ENCODE measurements around the gene SSU72.
"Not testable (repeated sequence)": the region's sequence is repeated elsewhere in the genome, so short reads cannot be mapped to it uniquely, and the experiment has no call there.

Gene SSU72

GRCh38 chr1:1558591-1558990 is 16.1 kb downstream of the SSU72 start:
- DNase-seq (ENCODE audit: low spot score) = no peak

- DNase-seq (ENCODE audit: low spot score) = not testable (repeated sequence)
Observed at GRCh38 chr1:1557688-1558087, 17.0 kb downstream of the SSU72 start.

GRCh38 chr1:1556961-1557360 is 17.7 kb downstream of the SSU72 start:
- DNase-seq (ENCODE audit: low spot score) = not testable (repeated sequence)

- DNase-seq (ENCODE audit: low spot score) = no peak
Observed at GRCh38 chr1:1556505-1556904, 18.2 kb downstream of the SSU72 start.

DNA sequence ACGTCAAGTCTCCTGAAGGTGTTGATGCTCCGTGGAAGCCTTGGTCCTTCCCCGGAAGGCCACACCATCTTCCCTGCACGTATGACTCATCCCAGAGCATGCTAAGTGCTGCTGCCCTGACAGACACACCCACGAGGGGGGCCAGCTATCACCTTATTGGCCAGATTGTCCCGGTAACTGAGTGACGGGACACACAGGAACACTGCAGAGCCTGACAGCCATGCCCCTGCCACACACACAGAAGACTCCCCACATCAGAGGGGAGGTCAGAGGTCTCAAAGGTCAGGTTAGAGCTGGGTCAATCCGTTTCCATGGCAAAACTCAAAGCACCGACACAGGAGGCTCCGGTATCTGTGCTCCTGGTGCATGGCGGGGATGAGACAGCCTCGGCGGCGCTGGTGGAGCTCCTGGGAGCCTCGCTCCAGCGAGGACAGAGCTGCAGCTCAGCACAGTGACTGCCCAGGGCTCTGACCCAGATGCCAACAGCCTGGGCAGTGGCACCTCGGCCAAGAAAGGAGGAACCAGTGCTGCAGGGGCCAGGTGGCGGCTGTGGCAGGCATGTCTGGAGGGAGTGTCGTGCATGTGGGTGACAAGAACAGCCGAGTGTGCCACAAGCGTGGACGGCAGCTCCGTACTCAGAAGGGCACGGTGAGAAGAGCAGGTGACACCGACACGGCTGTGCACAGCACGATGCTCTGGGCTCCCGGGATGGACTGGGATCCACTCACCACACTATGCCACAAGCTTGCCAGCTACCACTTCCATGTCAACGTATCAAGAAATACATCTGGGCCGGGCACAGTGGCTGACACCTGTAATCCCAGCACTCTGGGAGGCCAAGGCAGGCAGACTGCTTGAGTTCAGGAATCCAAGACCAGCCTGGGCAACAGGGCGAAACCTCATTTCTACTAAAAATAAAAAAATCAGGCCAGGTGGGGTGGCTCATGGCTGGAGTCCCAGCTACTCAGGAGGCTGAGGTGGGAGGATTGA is 19.4 kb downstream of the SSU72 start:
- DNase-seq (ENCODE audit: low spot score) = no peak

GRCh38 chr1:1554550-1554925 is 20.1 kb downstream of the SSU72 start:
- no peak for DNase-seq (ENCODE audit: low spot score)

DNA sequence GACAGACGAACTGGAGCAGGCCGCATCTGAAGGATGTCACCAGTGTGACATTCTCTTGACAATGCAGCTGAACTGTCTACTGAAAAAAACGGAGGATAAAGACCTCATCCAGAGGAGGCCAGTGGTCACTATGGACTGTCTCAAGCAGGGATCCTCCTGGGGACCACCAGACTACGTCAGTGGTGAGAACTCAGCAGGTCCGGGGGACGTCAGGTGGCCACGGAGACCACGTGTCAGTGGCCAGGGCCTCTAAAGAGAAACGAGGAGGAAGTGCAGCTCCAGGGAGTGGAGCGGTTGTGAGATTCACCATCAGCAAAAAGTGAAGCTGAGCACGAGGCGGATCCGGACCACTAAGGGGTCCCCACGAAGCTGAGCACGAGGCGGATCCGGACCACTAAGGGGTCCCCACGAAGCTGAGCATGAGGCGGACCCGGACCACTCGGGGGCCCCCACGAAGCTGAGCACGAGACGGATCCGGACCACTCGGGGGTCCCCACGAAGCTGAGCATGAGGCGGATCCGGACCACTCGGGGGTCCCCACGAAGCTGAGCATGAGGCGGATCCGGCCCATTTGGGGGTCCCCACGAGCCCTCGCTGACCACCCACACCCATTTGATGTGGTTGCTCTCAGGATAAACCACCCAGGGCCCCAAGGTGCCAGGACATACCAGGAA is 20.7 kb downstream of the SSU72 start:
- DNase-seq (ENCODE audit: low spot score) = no peak

DNA sequence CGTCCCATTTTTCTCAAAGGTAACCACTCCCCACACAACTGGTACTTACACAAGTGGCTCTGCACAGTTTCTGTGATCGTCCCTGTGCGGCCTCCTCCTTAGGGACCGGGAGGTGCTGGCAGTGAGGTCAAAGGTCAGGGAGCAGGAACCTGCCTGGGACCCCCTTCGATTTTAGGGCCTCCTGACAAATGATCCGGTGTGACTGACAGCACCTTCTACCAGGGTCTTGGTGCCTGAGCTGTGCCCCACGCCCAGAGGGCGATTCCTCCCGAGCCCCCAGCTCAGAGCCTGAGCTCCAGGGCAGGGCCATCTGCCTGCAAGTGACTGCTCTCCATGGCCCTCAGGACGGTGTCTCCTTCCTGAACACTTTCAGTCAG is 22.4 kb downstream of the SSU72 start:
- DNase-seq (ENCODE audit: low spot score) = no peak

- no peak for DNase-seq (ENCODE audit: low spot score)
Observed at GRCh38 chr1:1551524-1552262, 23.0 kb downstream of the SSU72 start.

DNA sequence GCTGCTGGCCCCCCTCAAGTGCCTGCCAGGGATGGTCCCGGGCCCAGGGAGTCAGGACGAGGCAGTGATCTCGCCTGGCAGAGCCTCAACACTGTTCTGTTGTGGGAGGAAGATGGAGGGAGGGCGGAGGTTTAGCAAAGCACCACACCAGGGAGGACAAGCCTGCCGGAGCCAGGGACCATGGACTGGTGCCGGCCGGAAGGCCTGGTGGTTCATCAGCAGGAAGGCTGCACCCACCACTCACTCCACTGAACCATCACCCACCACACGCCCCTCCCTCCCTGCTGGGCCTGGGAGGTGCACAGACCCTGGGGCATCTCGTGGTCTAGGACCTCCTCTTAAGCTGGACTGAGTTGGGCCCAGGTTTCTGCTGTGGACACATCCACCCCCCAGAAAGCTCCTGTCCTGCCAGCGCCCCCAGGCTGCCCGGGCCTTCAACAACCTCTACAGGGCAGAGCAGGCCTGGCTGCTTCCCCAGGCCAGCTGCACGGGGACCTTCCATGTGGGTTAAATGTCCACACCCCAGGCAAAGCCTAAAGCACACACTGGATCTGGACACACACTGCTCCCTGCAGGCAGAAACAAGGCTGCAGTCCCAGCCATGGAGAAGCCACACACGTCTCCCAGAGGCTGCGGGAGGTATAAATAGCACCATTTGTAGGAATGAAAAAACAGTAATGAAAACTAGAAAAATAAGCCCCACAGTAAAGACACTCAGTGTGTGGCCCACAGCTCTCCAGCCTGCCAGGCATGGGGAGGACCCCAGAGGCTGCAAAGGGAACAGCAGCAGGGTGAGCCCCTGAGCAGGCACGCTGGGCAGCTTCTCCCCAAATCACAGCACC is 23.9 kb downstream of the SSU72 start:
- DNase-seq (ENCODE audit: low spot score) = peak; percentile 55

- no peak for DNase-seq (ENCODE audit: low spot score)
Observed at GRCh38 chr1:1550087-1550486, 24.6 kb downstream of the SSU72 start.

- no peak for DNase-seq (ENCODE audit: low spot score)
Observed at GRCh38 chr1:1548591-1548990, 26.1 kb downstream of the SSU72 start.

DNA sequence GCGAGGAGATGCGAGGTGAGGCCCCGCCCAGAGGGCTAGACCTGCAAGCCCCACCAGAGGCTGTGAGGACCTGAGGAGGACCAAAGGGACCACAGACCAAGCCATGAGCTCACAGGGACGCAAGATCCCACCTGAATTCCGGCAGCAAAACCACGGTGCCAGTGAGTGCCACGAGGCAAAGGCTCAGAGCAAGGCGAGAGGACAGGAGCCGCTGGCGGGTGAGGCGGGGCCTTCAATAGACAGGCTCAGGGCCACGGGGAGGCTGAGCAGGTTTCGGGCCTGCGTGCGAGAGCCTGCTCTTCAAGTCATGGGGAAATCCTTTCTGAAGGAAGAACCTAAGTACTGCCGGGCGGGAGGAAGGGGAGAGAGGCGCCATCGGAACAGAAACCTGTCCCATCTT is 27.2 kb downstream of the SSU72 start:
- no peak for DNase-seq (ENCODE audit: low spot score)

DNA sequence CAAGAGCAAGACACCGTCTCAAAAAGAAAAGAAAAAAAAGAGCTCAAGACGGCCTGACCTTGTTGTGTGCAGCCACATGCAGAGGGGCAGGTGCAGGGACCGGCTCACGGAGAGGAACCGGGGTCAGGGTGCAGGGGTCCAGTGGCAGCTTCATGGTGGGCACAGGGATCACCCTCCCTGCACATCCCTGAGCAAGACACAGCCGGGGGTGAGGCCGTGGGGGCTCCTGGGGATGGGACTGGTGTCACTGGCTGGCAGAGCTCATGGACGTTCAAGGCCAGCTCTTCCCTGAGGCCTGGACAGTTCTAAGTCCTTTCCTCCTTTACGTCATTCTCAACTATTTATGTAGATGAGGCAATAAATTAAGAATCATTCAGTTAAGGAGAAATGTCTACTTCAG is 27.7 kb downstream of the SSU72 start:
- DNase-seq (ENCODE audit: low spot score) = no peak

GRCh38 chr1:1545946-1546737 is 28.5 kb downstream of the SSU72 start:
- DNase-seq (ENCODE audit: low spot score) = no peak

DNA sequence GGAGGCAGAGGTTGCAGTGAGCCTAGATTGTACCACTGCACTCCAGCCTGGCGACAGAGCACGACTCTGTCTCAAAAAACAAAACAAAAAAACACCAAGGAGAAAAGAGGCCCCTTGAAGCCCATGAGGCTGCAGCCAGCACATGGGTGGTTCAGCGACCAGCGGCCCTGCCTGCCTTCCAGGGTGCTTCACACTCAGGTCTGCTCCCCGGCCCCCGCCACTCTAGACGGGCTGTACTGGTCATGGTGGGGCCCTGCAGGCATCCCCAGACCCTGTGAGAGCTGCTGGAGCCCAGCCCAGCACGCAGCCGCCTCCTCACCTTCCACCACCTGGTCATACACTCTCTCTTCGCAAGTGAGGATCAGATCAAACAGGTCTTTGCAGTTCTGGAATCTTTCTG is 30.1 kb downstream of the SSU72 start:
- DNase-seq (ENCODE audit: low spot score) = no peak

DNA sequence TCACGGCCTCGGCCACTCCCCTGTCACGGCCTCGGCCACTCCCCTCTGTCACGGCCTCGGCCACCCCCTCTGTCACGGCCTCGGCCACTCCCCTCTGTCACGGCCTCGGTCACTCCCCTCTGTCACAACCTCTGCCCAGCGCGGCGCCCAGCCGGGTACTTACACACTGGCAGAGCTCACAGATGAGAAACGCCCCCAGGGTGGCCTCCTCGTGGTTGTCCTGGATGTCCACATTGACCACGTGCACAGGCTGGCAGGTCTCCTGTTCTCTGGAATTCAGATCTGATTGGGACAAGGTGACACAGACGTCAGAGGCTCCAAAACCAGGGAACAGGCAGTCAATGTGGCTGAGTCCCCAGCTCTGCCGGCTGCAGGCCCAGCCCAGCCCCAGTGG is 31.0 kb downstream of the SSU72 start:
- no peak for DNase-seq (ENCODE audit: low spot score)

DNA sequence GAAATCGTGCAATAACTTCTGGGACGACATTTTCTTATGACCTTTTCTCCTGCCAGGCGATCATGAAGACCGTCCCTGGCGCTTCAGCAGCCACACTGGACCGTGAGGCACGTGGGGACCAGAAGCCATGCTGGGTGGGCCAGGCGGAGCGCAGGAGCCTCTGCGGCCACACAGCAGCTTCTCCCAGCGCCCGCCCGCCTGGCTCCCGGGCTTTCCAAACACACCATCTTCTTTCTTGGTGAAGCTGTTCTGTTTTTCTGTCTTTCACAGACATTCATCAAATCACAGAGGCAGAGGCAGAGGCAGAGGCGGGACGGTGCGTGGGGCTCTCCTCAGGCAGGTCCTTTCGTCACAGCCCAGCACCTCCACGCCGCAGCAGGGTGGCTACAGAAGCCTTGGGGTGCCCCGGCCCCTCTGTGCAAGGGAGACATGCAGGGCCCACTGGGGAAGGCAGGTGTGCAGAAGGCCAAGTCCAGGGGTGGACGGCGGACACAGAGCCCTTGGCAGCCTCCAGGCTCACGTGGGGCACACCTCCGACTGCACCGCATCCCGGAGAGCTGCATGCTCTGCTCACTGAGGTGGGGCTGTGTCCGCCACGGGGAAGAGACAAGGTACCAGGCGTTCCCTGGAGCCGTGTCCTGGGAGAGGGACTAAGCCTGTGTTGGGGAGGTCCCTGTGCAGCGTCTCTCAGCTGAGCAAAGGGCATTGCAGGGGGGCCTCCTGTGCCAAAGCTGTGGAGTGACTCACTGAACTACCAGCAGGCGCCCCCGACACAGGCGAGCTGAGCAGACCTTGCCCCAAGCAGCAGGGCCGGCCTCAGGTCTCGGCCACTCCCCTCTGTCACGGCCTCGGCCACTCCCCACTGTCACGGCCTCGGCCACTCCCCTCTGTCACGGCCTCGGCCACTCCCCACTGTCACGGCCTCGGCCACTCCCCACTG is 31.6 kb downstream of the SSU72 start:
- DNase-seq (ENCODE audit: low spot score) = no peak

DNA sequence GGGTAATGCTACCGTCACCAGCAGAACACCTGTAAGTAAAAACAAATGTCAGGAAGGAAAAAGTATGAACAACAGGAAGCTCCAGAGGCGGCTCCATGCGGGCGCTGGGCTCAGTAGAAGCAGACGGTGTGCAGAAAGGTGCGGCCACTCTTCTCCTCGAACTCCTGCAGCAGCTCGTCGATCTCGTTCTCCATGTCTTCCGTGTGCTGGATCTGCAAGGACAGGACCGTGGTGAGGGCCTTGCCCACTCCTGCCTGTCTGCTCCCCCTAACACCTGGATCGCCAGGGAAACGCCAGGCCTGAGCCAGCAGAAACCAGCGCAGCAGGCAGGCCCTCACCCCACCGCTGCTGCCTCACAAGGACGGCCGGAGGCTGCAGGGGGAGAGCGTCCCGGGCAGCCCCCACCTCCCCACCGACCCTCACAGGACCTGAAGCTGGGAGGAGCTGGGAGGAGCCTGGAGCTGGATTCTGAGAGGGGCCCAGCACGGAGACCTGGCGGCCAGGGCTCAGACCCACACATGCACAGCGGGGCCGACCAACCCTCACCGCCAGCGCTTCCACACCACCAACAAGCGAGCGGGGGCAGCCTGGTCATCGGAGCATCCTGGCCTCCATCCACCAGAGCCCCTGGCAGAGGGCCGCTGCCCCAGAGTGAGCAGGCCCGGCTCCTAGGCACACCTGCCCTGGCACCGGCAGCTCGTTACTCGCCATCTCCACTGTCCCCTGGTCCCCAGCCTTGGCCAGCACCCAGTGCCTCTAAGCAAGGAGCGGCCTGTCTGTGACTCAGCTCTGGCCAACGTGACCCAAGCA is 32.5 kb downstream of the SSU72 start:
- no peak for DNase-seq (ENCODE audit: low spot score)
